Activated T-helper 2 cell treated with anti-CD3 and anti-CD28 coated beads, Interferon-gamma antibody, Interleukin-2, Interleukin-4, amounts not matched to agents 10 μg/mL and 5 μg/mL and 100 μg/mL, durations not matched to agents 14 hours and 24 hours and 36 hours (primary cell): ENCODE data around the gene LTBP1. TPM values are rescaled to one million over a fixed set of nuclear protein-coding genes. Genes with fewer than 3 reads are reported as not detected.
"Not testable (repeated sequence)": the region's sequence is repeated elsewhere in the genome, so short reads cannot be mapped to it uniquely, and the experiment has no call there.

Experiments
- DNase-seq: peaks from one replicate; pipeline ENCODE4 v3.0.0; 2021; ENCODE audit warnings: low spot score
- H3K27ac Mint-ChIP-seq: one replicate; pipeline ENCODE4 v1.8.0; 2021; ENCODE audit warnings: mixed read lengths
- H3K27me3 Mint-ChIP-seq: one replicate; pipeline ENCODE4 v1.8.0; 2021; ENCODE audit warnings: low read depth, mixed read lengths
- H3K36me3 Mint-ChIP-seq: one replicate; pipeline ENCODE4 v1.8.0; 2021; ENCODE audit warnings: low read depth, mixed read lengths
- H3K4me1 Mint-ChIP-seq: one replicate; pipeline ENCODE4 v1.8.0; 2021; ENCODE audit warnings: low read depth, mixed read lengths
- H3K4me3 Mint-ChIP-seq: one replicate; pipeline ENCODE4 v1.8.0; 2021; ENCODE audit warnings: low read depth, mild to moderate bottlenecking, moderate library complexity, mixed read lengths
- H3K9me3 Mint-ChIP-seq: one replicate; pipeline ENCODE4 v1.8.0; 2021; ENCODE audit warnings: mixed read lengths
- intact Hi-C: fragments of 100-400 bp; cut with micrococcal nuclease; formaldehyde crosslinking; loops from one replicate; pipeline ENCODE4 v1.15.1; 2023
- total RNA-seq: library from RNA; stranded (reverse); gene quantifications from 2 replicates; pipeline ENCODE4 v1.2.3, GENCODE V29; 2022

Gene LTBP1
- total RNA-seq, 1 donor from 2014 or later = 0.82 TPM

DNA sequence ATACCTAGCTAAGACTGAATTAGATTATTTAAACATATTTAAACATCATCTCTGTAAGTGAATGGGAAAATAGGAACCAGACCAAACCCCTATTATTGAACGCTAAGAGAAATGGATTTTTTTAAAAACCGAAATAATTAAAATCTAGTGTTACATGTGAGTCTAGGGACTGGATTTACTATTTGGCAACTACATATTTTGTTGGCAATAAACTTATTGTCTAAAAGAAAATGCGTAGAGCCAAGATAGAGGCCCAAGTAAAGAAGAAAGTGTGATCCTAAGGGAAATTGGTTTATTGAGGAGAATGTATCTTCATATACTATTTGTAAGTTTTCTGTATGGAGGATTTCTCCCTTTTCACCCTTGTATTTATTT, 105.6 kb downstream of the LTBP1 start:
- Mint-ChIP-seq H3K36me3 (no peaks in the 10 kb centered on the region), H3K27me3 (peaks cover 8% of the 10 kb centered on the region), H3K4me1 (no peaks in the 10 kb centered on the region), H3K27ac (no peak overlapping the region), H3K9me3 (no peaks in the 10 kb centered on the region), H3K4me3 (no peak overlapping the region)
- no peak for DNase-seq
- intact Hi-C loops = no loop called here

DNA sequence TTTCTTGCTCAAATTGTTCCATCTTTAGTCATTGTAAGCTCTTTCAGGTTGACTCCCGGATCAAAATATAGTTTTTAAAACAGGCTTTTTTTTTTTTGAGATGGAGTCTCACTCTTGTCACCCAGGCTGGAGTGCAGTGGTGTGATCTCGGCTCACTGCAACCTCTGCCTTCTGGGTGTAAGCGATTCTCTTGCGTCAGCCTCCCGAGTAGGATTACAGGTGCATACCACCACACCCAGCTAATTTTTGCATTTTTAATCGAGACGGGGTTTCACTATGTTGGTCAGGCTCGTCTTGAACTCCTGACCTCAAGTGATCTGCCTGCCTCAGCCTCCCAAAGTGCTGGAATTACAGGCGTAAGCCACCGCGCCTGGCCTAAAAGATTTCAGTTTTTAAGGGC, 106.0 kb downstream of the LTBP1 start:
- H3K27ac Mint-ChIP-seq, DNase-seq, H3K9me3 Mint-ChIP-seq, intact Hi-C loops, H3K36me3 Mint-ChIP-seq, H3K27me3 Mint-ChIP-seq, H3K4me3 Mint-ChIP-seq, H3K4me1 Mint-ChIP-seq: not testable (repeated sequence)

DNA sequence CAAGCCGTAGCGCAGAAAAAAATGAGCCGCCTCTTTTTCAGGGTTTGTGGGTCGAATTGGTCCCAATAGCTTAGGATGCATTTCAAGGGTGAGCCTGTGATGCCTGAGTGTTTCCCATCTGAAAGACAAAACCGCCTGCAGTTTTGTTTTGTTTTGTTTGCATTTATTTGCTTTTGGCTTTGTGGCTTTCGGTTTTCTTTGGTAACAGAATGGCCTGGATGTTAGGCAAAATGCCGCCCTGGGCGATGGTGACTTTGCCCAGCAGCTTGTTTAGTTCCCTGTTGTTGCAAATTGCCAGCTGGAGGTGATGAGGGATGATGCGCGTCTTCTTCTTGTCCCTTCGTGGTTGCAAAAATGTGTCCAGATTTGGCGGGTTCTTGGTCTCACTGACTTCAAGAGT, 109.4 kb downstream of the LTBP1 start:
- no peaks in the 10 kb centered on the region for H3K9me3 Mint-ChIP-seq
- H3K4me3 Mint-ChIP-seq = no peak overlapping the region
- H3K27ac Mint-ChIP-seq = no peak overlapping the region
- H3K36me3 Mint-ChIP-seq = no peaks in the 10 kb centered on the region
- DNase-seq = no peak
- no peaks in the 10 kb centered on the region for H3K4me1 Mint-ChIP-seq
- peaks cover 15% of the 10 kb centered on the region for H3K27me3 Mint-ChIP-seq
- intact Hi-C loops = no loop called here

DNA sequence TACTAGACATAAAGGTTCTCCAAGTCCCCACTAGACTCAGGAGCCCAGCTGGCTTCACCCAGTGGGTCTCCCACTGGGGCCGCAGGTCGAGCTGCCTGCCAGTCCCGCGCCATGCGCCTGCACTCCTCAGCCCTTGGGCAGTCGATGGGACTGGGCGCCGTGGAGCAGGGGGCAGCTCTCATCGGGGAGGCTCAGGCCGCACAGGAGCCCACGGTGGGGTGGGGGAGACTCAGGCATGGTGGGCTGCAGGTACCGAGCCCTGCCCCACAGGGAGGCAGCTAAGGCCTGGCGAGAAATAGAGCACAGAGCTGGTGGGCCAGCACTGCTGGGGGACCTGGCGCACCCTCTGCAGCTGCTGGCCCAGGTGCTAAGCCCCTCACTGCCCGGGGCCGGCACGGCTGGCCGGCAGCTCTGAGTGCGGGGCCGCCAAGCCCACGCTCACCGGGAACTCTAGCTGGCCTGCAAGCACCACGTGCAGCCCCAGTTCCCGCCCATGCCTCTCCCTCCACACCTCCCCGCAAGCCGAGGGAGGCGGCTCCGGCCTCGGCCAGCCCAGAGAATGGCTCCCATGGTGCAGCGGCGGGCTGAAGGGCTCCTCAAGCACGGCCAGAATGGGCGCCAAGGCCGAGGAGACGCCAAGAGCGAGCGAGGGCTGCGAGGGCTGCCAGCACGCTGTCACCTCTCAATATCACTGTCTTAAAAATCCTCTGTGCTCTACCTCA, 110.7 kb downstream of the LTBP1 start:
- H3K4me1 Mint-ChIP-seq, H3K9me3 Mint-ChIP-seq, DNase-seq, H3K27ac Mint-ChIP-seq, H3K36me3 Mint-ChIP-seq, H3K4me3 Mint-ChIP-seq, intact Hi-C loops: not testable (repeated sequence)
- peaks cover 18% of the 10 kb centered on the region for H3K27me3 Mint-ChIP-seq

DNA sequence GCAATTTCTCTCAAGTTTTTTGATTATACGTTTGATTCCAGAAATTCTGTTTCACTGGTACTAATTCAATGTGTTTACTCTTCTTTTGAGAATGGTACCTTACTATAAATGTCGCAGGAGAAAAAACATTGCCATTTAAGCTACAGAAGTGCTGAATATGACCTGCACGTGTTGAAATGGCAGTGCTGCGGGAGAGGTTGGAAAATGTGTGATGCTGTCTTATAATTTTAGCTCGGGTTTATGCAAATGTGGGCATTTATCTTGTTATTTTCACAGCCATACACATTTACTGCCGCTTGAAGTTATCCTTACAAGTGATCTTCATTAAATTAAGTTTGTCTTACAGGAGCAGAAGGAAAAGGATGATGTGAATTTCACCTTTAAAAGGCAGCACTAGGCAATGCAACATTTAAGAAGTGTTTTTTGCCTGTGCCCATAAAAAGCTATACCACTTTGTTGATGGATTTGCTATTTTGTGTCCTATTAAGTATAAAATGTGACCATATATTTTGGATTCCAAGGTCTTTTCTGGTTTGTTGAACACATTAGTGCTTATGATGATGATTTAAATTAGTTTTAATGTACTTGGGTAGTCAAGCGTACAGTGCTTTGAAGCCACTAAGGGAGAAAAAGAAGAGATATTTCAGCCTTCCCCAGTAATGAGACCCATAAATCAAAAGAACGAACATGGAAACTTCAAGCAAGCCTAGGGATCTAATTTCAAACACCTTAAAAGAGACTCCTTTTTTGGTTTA, 112.1 kb downstream of the LTBP1 start:
- H3K27me3 Mint-ChIP-seq = peaks cover 20% of the 10 kb centered on the region

DNA sequence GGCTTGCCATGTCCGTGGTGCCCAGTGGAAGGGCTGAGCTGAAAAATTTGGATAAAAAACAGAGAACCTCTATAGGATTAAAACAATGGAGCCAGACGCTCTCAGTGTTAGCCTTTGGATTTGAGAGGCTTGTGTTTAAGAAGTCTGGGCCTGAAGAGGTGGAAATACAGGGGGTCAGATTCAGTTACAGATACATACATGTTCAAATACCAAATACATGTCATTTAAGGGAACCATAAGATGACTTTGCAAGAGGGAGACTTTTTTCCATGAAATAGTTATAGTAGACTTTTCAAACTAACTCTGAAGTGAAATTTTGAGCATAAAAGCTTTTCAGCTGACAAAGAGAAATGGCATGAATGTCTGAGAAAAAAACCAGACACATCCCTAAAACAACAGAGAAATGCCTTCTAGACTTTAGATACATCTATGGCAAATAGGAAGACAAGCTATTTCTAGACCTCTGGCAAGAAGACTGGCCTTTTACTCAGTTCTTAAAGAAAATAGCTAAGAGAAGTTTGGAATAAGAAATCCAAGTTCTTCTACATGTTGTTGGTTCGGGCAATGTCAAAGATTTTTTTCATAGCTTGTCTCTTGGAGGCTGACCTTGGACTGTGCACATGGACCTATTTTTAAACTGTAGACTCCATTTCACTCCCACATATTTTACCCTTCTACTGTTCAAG, 112.9 kb downstream of the LTBP1 start:
- Mint-ChIP-seq H3K36me3 (no peaks in the 10 kb centered on the region), H3K4me1 (no peaks in the 10 kb centered on the region), H3K27ac (no peak overlapping the region), H3K27me3 (peaks cover 20% of the 10 kb centered on the region), H3K4me3 (no peak overlapping the region), H3K9me3 (no peaks in the 10 kb centered on the region)
- intact Hi-C loops = no loop called here
- no peak for DNase-seq

More for the DNA sequence above, 112.1 kb downstream of the LTBP1 start:
- H3K9me3 Mint-ChIP-seq = no peaks in the 10 kb centered on the region
- H3K27ac Mint-ChIP-seq = no peak overlapping the region
- no peaks in the 10 kb centered on the region for H3K36me3 Mint-ChIP-seq
- intact Hi-C loops = no loop called here
- no peaks in the 10 kb centered on the region for H3K4me1 Mint-ChIP-seq
- H3K4me3 Mint-ChIP-seq = no peak overlapping the region
- no peak for DNase-seq

DNA sequence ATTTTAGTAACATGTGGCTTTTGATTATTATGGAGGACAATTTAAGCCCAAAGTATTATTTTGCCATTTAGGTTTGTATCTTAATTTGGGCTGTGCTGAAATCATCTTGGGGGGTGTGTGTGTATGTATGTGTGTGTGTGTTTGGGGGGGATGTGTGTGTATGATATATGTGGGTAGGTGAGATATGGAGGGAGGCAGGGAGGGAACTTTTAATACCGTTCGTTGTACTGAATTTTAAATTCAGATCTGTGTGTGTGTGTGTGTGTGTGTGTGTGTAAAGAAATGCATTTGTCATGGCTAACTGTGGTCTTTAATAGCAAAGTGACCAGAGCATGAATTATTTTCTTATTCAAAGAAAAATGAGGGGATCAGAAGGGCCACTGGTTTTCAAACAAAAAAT, 113.7 kb downstream of the LTBP1 start:
- DNase-seq = no peak
- H3K27me3 Mint-ChIP-seq = peaks cover 20% of the 10 kb centered on the region
- no peak overlapping the region for H3K27ac Mint-ChIP-seq
- H3K4me1 Mint-ChIP-seq = no peaks in the 10 kb centered on the region
- intact Hi-C loops = no loop called here
- no peak overlapping the region for H3K4me3 Mint-ChIP-seq
- no peaks in the 10 kb centered on the region for H3K36me3 Mint-ChIP-seq
- H3K9me3 Mint-ChIP-seq = no peaks in the 10 kb centered on the region

DNA sequence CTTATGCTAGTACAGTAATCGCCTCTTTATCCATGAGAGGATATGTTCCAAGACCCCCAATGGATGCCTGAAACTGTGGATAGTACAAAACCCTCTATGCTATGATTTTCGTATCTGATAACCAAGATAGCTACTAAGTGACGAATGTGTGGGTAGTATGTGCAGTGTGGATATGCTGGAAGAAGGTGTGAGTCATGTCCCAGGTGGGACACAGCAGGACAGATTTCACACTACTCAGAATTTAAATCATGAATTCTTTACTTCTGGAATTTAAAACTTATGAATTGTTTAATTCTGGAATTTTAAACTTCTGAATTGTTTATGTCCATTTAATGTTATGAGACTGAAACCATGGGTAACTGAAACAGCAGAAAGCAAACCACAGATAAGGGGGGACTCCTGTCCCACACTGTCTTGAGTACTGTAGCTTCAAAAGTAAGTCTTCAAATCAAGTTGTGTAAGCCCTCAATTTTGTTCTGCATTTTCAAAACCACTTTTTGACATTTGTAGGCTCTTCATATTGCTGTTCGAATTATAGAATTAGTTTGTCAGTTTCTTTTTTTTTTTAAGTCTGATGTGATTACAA, 116.0 kb downstream of the LTBP1 start:
- no peak overlapping the region for H3K4me3 Mint-ChIP-seq
- intact Hi-C loops = no loop called here
- DNase-seq = no peak
- H3K9me3 Mint-ChIP-seq = no peaks in the 10 kb centered on the region
- H3K4me1 Mint-ChIP-seq = no peaks in the 10 kb centered on the region
- H3K36me3 Mint-ChIP-seq = no peaks in the 10 kb centered on the region
- H3K27ac Mint-ChIP-seq = no peak overlapping the region
- H3K27me3 Mint-ChIP-seq = peaks cover 21% of the 10 kb centered on the region

DNA sequence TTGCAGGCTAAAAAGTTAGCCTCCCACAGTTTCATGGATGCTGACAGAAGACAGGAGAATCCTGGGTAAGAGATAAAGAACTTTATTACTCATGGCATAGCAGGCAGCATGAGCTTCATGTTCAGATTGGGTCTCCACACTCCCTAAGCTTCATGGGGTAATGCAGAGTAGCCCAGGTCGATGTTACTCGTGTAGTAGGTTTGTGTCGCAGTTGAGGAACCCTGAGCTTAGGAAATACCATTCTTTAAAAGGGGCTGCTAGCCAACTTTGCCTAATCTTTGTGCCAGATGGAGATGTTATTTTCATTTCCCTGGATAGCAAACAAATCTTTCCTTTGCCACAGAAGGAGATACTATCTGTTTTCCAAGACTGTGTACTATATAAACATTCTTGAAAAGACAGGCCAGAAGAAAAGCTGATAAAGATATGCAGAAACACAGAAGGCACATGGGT, 117.6 kb downstream of the LTBP1 start:
- H3K27ac Mint-ChIP-seq = no peak overlapping the region
- H3K4me3 Mint-ChIP-seq = no peak overlapping the region
- intact Hi-C loops = no loop called here
- peaks cover 2% of the 10 kb centered on the region for H3K4me1 Mint-ChIP-seq
- H3K36me3 Mint-ChIP-seq = no peaks in the 10 kb centered on the region
- DNase-seq = no peak
- H3K9me3 Mint-ChIP-seq = no peaks in the 10 kb centered on the region
- peaks cover 12% of the 10 kb centered on the region for H3K27me3 Mint-ChIP-seq

DNA sequence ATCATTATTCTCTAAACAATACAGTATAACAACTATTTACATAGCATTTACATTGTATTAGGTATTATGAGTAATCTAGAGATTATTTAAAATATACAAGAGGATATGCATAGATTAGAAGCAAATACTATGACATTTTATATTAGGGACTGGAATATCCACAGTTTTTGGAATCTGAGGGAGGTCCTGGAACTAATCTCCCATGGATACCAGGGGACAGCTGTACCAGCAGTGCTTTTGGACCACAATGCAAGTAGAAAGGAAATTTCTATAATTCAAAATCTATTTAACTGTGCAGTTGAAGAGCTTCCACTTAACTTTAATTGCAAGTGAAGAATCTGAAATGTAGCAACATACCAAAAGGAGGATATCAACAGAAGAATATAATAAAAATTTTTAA, 120.8 kb downstream of the LTBP1 start:
- Mint-ChIP-seq H3K4me3 (no peak overlapping the region), H3K9me3 (no peaks in the 10 kb centered on the region), H3K27ac (no peak overlapping the region), H3K4me1 (peaks cover 10% of the 10 kb centered on the region), H3K36me3 (no peaks in the 10 kb centered on the region), H3K27me3 (peaks cover 2% of the 10 kb centered on the region)
- intact Hi-C loops = no loop called here
- DNase-seq = no peak

DNA sequence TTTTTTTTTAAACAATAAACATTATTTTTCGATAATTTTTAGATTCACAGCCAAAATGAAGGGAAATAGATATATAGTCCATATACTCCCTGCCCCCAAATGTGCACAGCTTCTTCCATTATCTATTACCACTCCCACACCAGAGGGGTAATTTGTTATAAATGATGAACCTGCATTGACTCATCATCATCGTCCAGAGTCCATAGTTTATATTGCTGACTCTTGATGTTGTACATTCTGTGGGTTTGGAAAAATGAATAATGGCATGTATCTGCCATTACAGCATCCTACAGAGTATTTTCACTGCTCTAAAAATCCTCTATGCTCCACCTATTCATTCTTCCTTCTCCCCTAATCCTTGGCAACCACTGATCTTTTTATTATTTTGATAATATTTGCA, 121.5 kb downstream of the LTBP1 start:
- Mint-ChIP-seq H3K4me1 (peaks cover 10% of the 10 kb centered on the region), H3K4me3 (no peak overlapping the region), H3K9me3 (no peaks in the 10 kb centered on the region), H3K27ac (no peak overlapping the region), H3K27me3 (peaks cover 4% of the 10 kb centered on the region), H3K36me3 (no peaks in the 10 kb centered on the region)
- DNase-seq = no peak
- intact Hi-C loops = no loop called here

DNA sequence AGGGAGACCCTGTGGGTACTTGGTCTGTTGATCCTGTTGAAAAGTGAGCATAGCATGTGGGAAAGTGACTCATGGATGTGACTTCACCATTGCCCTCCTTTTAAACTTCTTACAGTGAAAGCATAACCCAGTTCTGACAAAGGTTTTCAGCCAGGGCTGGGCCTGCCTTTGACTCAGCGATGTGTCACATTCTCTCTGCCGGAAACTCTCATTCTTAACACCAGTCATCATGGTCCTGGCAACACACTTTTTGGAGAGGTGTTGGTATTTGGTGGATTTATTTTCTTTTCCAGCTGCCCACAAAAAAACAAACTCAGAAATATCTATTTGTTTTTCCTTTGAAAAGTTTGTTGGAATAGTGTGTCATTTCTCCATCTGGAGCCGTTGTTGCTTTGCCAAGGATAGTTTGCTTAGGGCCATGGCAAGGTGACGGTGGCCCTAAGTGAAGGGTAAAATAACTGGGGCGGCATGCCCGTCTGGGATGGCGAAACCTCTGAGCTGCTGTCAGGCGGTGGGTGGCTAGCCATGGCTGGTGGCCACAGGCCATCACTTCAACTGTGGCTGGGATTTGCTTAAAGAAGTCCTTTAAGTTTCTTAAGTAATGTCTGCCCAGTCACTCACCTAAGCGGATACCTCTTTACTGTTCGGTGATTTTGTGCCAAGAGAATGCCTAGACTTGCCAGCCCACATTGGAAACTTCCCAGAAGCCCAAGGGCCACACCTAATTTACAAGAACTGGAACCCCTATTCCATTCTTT, 123.3 kb downstream of the LTBP1 start:
- intact Hi-C loops = loop anchor here (1.0 kb wide), 1 partner anchor 251 kb away; no protein-coding TSS in a partner anchor
- no peak overlapping the region for H3K4me3 Mint-ChIP-seq
- no peak overlapping the region for H3K27ac Mint-ChIP-seq
- H3K9me3 Mint-ChIP-seq = no peaks in the 10 kb centered on the region
- H3K4me1 Mint-ChIP-seq = peaks cover 10% of the 10 kb centered on the region
- H3K36me3 Mint-ChIP-seq = no peaks in the 10 kb centered on the region
- H3K27me3 Mint-ChIP-seq = peaks cover 4% of the 10 kb centered on the region
- DNase-seq = no peak
